Inflammatory macrophage (primary cell): Measurements from ENCODE around the gene PAQR5.
"Not testable (repeated sequence)": the region's sequence is repeated elsewhere in the genome, so short reads cannot be mapped to it uniquely, and the experiment has no call there.

Experiments used
- DNase-seq, 2 donors: peaks; one replicate each; pipeline ENCODE4 v3.0.0-alpha.2; 2020 to 2022

The PAQR5 gene

GRCh38 chr15:69434238-69434637 lies 135.5 kb downstream of the PAQR5 start:
- no peak for DNase-seq

DNA sequence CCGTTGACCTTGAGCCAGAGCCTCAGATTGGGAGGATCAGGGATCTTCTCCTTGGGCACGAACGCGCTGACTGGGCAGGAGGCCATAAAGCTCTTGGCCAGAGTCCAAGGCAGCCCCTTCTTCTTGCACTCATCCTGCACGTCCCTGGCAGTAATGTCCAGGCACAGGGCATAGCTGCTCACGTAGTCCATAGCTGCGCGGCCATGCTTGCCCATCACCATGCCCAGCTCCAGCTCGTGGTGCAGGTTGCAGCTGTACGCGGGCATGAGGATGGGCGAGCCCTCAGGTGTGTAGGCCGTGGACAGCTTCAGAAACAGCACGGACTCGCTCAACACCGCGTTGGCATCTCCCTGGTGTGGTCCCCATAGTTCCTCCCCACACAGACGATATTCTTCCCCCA lies 136.0 kb downstream of the PAQR5 start:
- no peak for DNase-seq

DNA sequence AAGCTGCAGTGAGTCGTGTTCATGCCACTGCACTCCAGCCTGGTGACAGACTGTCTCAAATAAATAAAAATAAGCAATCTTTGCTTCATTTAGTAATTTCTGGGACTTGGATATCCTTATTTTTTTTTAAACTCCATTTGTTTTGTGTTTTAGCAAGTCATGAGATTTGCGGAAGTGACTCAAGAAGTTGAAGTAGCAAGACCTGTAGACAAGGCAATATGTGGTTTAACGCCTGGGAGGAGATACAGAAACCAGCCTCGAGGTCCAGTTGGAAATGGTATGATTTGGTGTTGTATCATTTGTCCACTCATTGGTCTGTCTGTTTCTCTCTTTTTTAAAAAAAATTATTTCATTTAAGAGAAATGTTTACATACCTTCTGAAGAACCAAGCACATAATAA lies 137.3 kb downstream of the PAQR5 start:
- peak; percentile 56 to 76 for DNase-seq

- DNase-seq: peak in 1 of 2 donors; percentile 54
Measured at GRCh38 chr15:69436951-69437350, 138.2 kb downstream of the PAQR5 start.

- peak in 1 of 2 donors; percentile 31 for DNase-seq
Measured at GRCh38 chr15:69439623-69440022, 140.9 kb downstream of the PAQR5 start.

DNA sequence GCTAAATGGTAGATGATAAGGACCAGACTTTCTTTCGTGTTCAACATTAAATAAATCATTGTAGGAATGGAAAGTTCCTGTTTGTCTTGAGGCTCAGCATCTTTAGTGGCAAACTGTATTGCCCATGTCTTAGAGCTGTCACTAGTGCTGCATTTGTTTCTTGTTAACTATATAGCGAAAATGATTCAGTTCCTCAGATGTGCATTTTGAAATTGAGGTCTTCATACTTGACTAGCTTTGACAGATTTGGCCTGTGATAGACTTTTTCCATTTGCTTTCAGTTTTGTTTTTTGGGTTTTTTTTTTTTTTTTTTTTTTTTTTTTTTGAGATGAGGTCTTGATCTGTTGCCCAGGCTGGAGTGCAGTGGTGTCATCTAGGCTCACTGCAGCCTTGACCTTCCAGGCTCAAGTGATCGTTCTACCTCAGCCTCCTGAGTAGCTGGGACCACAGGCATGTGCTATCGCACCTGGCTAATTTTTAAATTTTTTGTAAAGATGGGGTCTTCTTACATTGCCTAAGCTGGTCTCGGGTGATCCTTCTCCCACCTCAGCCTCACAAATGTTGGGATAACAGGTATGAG lies 144.4 kb downstream of the PAQR5 start:
- DNase-seq: no peak

DNA sequence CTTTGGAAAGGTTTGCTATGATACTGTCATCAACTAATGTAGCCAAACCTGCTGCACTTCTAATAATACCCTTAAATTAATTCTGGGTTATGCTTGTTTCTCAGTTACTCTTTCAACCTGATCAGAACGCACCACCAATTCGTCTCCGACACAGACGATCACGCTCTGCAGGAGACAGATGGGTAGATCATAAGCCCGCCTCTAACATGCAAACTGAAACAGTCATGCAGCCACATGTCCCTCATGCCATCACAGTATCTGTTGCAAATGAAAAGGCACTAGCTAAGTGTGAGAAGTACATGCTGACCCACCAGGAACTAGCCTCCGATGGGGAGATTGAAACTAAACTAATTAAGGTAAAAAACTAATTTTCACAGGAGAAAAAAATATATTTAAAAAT lies 146.0 kb downstream of the PAQR5 start:
- DNase-seq: no peak

GRCh38 chr15:69446953-69447352 lies 148.2 kb downstream of the PAQR5 start:
- DNase-seq: no peak

DNA sequence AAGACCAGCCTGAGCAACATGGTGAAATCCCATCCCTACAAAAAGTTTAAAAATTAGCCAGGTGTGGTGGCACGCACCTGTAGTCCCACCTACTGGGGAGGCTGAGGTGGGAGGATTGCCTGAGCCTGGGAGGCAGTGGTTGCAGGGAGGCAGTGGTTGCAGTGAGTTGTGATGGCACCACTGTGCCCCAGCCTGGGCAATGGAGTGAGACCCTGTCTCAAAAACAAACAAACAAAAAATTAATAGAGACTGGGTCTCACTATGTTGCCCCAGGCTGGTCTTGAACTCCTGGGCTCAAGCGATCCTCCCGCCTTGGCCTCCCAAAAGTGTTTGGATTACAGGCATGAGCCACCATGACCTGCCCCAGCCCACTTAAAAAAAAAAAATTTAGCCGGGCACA lies 151.5 kb downstream of the PAQR5 start:
- not testable (repeated sequence) for DNase-seq

- no peak for DNase-seq
Measured at GRCh38 chr15:69450968-69451695, 152.4 kb downstream of the PAQR5 start.

DNA sequence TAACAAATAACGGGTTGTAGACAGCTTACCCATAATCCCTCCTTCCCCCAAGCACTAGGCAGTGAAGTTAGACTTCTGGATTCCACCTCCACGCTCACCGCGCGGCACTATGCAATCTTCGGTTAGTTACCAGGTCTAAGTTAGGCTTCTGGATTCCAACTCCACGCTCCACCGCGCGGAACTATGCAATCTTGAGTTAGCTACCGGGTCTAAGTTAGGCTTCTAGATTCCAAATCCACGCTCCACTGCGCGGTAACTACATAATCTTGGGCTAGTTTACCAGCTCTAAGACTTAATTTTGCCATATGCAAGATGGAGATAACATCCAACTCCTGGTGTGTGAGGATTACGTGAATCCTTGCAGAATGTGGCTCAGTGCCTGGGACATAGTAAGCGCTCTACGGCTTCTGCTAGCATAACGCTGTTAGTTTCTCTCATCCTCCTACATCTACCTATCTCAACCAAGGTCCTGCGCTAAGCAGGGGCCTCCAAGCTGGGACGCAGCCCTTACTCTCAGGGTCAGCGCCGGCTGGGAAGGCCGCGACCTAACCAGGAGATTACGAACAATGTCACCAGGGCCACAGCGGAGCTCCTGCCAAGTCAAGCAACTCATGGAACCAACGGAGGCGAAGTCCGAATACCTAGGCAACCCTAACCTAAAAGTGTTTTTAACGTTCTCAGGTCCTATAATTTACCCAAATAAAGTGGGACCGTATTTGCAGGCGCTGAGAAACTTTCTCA lies 153.4 kb downstream of the PAQR5 start:
- peak in 1 of 2 donors; percentile 20 for DNase-seq

DNA sequence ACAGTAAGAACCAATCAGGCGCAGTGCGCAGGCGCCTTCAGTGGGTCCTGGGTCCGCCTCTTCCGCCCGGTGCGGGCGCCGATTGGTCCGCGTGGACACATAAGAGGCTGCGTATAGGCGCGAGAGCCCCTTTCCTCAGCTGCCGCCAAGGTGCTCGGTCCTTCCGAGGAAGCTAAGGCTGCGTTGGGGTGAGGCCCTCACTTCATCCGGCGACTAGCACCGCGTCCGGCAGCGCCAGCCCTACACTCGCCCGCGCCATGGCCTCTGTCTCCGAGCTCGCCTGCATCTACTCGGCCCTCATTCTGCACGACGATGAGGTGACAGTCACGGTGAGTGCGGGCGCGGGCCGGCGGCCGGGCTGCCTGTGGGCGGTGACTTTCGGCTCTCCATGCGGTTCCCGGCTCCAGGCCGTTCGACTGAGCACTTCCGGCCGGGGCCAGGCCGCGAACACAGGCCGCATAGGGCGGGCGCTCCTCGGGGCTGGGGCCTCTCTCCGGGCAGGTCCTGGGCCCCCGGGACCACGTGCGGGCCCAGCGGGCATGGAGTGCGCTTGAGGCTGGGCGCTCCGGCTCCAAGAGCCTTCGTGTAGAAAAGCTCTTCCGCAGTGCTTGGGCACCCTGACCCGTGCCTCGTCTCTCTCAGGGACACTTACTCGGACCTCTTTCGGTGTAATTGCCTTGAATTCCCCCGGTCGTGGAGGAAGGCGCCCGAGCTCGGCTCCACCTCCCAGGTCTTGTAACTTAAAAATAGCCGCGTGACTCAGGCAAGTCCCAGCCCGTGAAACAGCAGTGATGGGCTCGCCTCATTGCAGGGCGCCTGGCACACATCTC lies 154.2 kb downstream of the PAQR5 start, which contains the start of gene RPLP1:
Gene RPLP1, plus strand, starts transcription at position 127 of the 830 bp plus-strand sequence. Its CDS starts 131 bp downstream, at position 258.
- DNase-seq: peak; percentile 97 to 98

DNA sequence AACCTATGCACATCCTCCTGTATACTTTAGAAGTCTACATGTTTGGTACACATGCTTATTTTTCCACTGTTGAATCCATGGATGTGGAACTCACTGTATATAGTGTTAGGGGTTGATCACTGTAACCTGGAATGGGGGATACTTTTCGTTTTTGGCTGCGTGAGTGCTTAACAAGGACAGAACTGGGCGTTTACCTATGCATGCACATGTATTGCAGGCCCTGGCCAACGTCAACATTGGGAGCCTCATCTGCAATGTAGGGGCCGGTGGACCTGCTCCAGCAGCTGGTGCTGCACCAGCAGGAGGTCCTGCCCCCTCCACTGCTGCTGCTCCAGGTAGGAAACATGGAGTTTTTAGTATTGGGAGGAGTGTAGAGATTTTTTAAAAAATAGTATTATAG lies 156.2 kb downstream of the PAQR5 start:
- DNase-seq: no peak

DNA sequence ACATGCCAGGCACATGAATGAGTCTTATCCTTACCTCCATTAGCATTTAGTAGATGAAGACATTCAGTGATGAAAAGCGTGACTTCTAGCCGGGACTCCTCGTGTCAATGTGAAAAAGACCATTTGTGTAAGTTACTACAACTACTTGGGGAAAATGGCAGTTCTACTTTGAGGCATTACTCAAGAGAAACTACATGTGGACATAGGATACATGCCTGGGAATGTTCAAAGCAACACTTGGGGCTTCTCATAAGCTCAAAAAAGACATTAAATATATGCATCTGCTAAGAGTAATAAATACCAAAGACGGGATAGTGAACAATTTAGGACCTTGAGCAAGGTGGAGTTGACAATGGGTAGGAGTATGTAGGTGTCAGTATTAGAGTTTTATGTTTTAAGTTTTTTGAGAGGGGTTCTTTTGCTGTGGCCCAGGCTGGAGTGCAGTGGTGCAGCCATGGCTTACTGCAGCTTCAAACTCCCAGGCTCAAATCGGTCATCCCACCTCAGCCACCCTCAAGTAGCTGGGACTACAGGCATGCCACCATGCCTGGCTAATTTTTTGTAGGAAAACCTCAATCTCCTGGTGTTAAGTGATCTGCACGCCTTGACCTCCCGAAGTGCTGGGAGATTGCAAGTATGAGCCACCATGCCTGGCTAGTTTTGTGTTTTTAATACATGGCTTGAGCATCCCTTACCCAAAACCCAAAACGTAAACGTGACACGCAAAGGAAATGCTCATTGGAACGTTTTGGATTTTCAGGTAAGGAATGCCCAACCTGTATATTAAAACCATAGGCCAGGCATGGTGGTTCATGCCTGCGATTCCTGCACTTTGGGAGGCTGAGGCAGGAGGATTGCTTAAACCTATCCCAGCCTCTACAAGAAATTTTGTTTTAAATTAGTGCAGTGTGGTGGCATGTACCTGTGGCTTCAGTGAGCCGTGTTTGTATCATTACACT lies 157.8 kb downstream of the PAQR5 start:
- no peak for DNase-seq
